ENCODE measurements around the gene ANKS1A. TPM values are rescaled to one million over a fixed set of nuclear protein-coding genes. Genes with fewer than 3 reads are reported as not detected.

The ANKS1A gene
- total RNA-seq, 1 experiment from 2014 or later: 14.4 TPM

- in situ Hi-C loops (cut with HindIII; ENCODE audit: low pct_unique_long_range_greater_than_20kb, low sequenced_read_pairs): no loop called here
- ChIA-PET CTCF (no interaction called here), POLR2A (no interaction called here)
Observed at GRCh38 chr6:35069262-35069661, 180.2 kb downstream of the ANKS1A start.

GRCh38 chr6:35070111-35070510, 181.1 kb downstream of the ANKS1A start:
- no peak overlapping the region for H3K4me3 ChIP-seq (ENCODE audit: low read depth in 2 of 2, low read length in 2 of 2)
- no peaks in the 10 kb centered on the region for H3K36me3 ChIP-seq (ENCODE audit: control insufficient read depth, insufficient read depth, low read length)
- ATAC-seq (no peak), DNase-seq (ENCODE audit: low read depth, low spot score) (no peak)
- intact Hi-C loops (cut with micrococcal nuclease; ENCODE audit: unreplicated experiment) (no loop called here), in situ Hi-C loops (cut with HindIII; ENCODE audit: low pct_unique_long_range_greater_than_20kb, low sequenced_read_pairs) (no loop called here)
- no peak for TF ChIP-seq SIN3A (IDR thresholded peaks at IDR 0.05; ENCODE audit: borderline replicate concordance, insufficient read depth, low read depth, low read length)
- ChIA-PET CTCF (no interaction called here), POLR2A (no interaction called here)
- BruUV-seq (replicated peaks): no TSS peak
- no peak overlapping the region for H3K27ac ChIP-seq (ENCODE audit: low read length)
- H3K9me3 ChIP-seq (ENCODE audit: control insufficient read depth, insufficient read depth, low read depth, low read length): no peaks in the 10 kb centered on the region
- H3K27me3 ChIP-seq (ENCODE audit: control insufficient read depth, insufficient read depth, low read length): no peaks in the 10 kb centered on the region
- no peaks in the 10 kb centered on the region for H3K4me1 ChIP-seq (ENCODE audit: control insufficient read depth, insufficient read depth, low read length)

More at GRCh38 chr6:35069262-35069661, 180.2 kb downstream of the ANKS1A start:
- no TSS peak for BruUV-seq (replicated peaks)
- Histone ChIP-seq H3K4me3 (ENCODE audit: low read depth in 2 of 2, low read length in 2 of 2) (no peak overlapping the region), H3K9me3 (ENCODE audit: control insufficient read depth, insufficient read depth, low read depth, low read length) (no peaks in the 10 kb centered on the region), H3K4me1 (ENCODE audit: control insufficient read depth, insufficient read depth, low read length) (no peaks in the 10 kb centered on the region), H3K27ac (ENCODE audit: low read length) (no peak overlapping the region), H3K36me3 (ENCODE audit: control insufficient read depth, insufficient read depth, low read length) (no peaks in the 10 kb centered on the region), H3K27me3 (ENCODE audit: control insufficient read depth, insufficient read depth, low read length) (no peaks in the 10 kb centered on the region)
- no peak for DNase-seq (ENCODE audit: low read depth, low spot score)
- no peak for ATAC-seq
- intact Hi-C loops (cut with micrococcal nuclease; ENCODE audit: unreplicated experiment): no loop called here
- no peak for TF ChIP-seq POLR2AphosphoS5 (IDR thresholded peaks at IDR 0.05; ENCODE audit: low read depth, low read length)
- no peak for TF ChIP-seq TCF7L2 (IDR thresholded peaks at IDR 0.05; ENCODE audit: low read depth, low read length)
- TF ChIP-seq CTCF (IDR thresholded peaks at IDR 0.05): no peak

- H3K9me3 ChIP-seq (ENCODE audit: control insufficient read depth, insufficient read depth, low read depth, low read length): no peaks in the 10 kb centered on the region
- BruUV-seq (replicated peaks): no TSS peak
- intact Hi-C loops (cut with micrococcal nuclease; ENCODE audit: unreplicated experiment) (no loop called here), in situ Hi-C loops (cut with HindIII; ENCODE audit: low pct_unique_long_range_greater_than_20kb, low sequenced_read_pairs) (no loop called here)
- no peaks in the 10 kb centered on the region for H3K36me3 ChIP-seq (ENCODE audit: control insufficient read depth, insufficient read depth, low read length)
- TF ChIP-seq TCF7L2 (IDR thresholded peaks at IDR 0.05; ENCODE audit: low read depth, low read length) (no peak), POLR2AphosphoS5 (IDR thresholded peaks at IDR 0.05; ENCODE audit: low read depth, low read length) (no peak), REST (IDR thresholded peaks at IDR 0.05; ENCODE audit: insufficient read depth in 1 of 2, low read depth in 2 of 2, low read length in 1 of 2) (no peak), CTCF (IDR thresholded peaks at IDR 0.05) (no peak), SIN3A (IDR thresholded peaks at IDR 0.05; ENCODE audit: borderline replicate concordance, insufficient read depth, low read depth, low read length) (no peak)
- H3K27ac ChIP-seq (ENCODE audit: low read length): no peak overlapping the region
- DNase-seq (ENCODE audit: low read depth, low spot score): no peak
- no peaks in the 10 kb centered on the region for H3K27me3 ChIP-seq (ENCODE audit: control insufficient read depth, insufficient read depth, low read length)
- CTCF ChIA-PET: interaction anchor here (0.7 kb wide), 1 partner anchor 73 kb away, joined by 3 read pairs; no protein-coding TSS in a partner anchor
- no peaks in the 10 kb centered on the region for H3K4me1 ChIP-seq (ENCODE audit: control insufficient read depth, insufficient read depth, low read length)
- H3K4me3 ChIP-seq (ENCODE audit: low read depth in 2 of 2, low read length in 2 of 2): no peak overlapping the region
- ATAC-seq: no peak
- POLR2A ChIA-PET: no interaction called here
Observed at GRCh38 chr6:35071347-35071994, 182.4 kb downstream of the ANKS1A start.
